LNCaP clone FGC (cell line): ENCODE results near the gene TPD52L2.
"Not testable (repeated sequence)": the region's sequence is repeated elsewhere in the genome, so short reads cannot be mapped to it uniquely, and the experiment has no call there.

ENCODE experiments used
- DNase-seq: peaks from one replicate; pipeline ENCODE4 v3.0.0-alpha.2; 2011; ENCODE audit warnings: low read depth
- H3K4me3 ChIP-seq: 2 replicates; pipeline ENCODE4 v1.5.1; 2011; ENCODE audit warnings: mild to moderate bottlenecking, low read depth, low read length, control low read depth
- CTCF ChIP-seq: IDR thresholded peaks from 2 replicates; pipeline ENCODE4 v1.5.1; 2012; ENCODE audit warnings: mild to moderate bottlenecking; ENCODE audit not compliant: control insufficient read depth, insufficient read depth; ENCODE audit errors: extremely low read depth

Gene TPD52L2

GRCh38 chr20:63868264-63868663 lies 3.2 kb downstream of the TPD52L2 start:
- no peak for DNase-seq
- no peak for TF ChIP-seq CTCF

GRCh38 chr20:63873477-63873971 lies 8.5 kb downstream of the TPD52L2 start:
- no peak for DNase-seq
- no peak for TF ChIP-seq CTCF

More at GRCh38 chr20:63868264-63868663, 3.2 kb downstream of the TPD52L2 start:
- no peak overlapping the region for H3K4me3 ChIP-seq

GRCh38 chr20:63874241-63874640 lies 9.2 kb downstream of the TPD52L2 start:
- not testable (repeated sequence) for H3K4me3 ChIP-seq, DNase-seq

More at GRCh38 chr20:63873477-63873971, 8.5 kb downstream of the TPD52L2 start:
- no peak overlapping the region for H3K4me3 ChIP-seq

- no peak overlapping the region for H3K4me3 ChIP-seq
- TF ChIP-seq CTCF: no peak
- DNase-seq: no peak
Measured at GRCh38 chr20:63876489-63877036, 11.5 kb downstream of the TPD52L2 start.

GRCh38 chr20:63877755-63878470 lies 12.8 kb downstream of the TPD52L2 start:
- no peak overlapping the region for H3K4me3 ChIP-seq
- TF ChIP-seq CTCF: no peak
- DNase-seq: no peak

GRCh38 chr20:63878899-63879663 lies 14.0 kb downstream of the TPD52L2 start:
- H3K4me3 ChIP-seq: no peak overlapping the region
- no peak for TF ChIP-seq CTCF
- no peak for DNase-seq

- DNase-seq, H3K4me3 ChIP-seq: not testable (repeated sequence)
Measured at GRCh38 chr20:63880901-63881300, 15.8 kb downstream of the TPD52L2 start.
